ENCODE data around the gene HYAL1.

HYAL1 gene

DNA sequence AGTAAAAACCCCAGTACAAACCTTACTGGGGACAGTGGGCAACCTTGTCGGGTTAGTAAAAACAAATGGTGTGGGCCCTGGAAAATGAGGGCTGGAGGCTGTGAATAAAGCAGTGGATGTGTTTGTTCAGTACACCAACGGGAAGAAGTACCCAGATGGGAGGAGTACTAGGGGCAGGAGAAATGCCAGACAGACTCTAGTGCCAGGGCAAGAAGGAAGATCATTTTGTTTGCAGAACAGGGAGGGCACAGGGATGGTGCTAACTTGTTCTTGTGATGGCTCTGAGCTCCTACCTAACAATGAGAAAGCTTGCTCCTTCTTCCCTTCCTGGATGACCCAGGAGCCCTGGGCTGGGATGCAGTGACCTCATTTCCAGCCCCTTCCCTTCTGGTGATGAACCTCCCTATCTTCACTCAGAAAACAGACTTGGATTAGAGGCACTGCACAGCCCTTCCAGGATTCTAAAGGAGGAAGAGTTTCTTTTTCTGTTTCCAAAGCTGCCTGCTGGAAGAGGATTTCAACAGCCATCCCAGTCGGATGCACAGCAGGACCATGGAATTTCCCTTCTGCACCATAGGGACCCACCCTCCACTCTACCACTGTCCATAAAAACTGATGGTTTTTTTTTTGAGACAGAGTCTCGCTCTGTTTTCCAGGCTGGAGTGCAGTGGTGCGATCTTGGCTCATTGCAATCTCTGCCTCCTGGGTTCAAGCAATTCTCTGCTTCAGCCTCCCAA is 31.1 kb upstream of the HYAL1 start:
- DNase-seq: no peak

GRCh38 chr3:50333744-50334328 is 30.5 kb upstream of the HYAL1 start:
- no peak for DNase-seq

GRCh38 chr3:50331364-50331907 is 28.1 kb upstream of the HYAL1 start:
- DNase-seq: no peak

- DNase-seq: no peak
These were observed 27.0 kb upstream of the HYAL1 start for GRCh38 chr3:50330330-50330729.

GRCh38 chr3:50327943-50328691 is 24.7 kb upstream of the HYAL1 start, which contains the start of gene TUSC2:
TSS of gene TUSC2 (minus strand) at chr3:50328223. CDS start at chr3:50328099, 124 bp downstream.
- DNase-seq: peak; percentile 98

GRCh38 chr3:50327129-50327528 is 23.8 kb upstream of the HYAL1 start:
- no peak for DNase-seq

DNA sequence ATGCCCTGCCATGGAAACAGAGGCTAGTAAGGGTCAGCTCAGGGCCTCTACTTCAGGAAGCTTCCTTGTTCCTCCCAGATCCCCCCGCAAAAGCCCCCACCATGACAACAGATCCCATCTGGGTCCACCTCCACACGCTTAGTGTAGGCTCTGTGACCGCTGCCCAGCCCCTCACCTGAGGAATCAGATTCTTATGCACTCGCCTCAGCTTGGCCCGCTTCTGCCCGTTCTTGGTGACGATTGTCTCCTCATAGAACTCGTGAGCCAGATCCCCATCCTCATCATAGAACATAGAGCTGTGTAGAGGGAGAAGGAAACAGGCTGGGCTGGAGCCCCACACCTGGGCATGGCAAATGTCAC is 22.8 kb upstream of the HYAL1 start:
- DNase-seq: no peak

- no peak for DNase-seq
These were observed 22.3 kb upstream of the HYAL1 start for GRCh38 chr3:50325497-50326181.

DNA sequence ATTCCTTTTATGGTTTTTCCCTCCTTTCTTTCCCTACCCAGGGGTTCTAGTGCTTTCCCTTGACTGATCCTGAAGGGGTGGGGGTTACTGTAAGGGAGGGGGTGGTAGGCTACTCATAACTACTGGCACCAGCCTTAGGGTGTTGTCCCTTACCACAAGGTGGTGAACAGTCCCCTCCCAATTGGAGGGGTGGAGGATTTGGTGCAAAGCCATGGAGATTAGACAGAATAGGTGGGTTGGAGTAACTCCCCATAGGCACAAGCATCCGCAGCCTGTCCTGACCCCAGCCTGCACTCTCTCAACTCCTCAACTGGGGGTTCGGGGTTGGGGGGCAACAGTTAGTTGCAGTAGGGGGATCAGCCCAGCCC is 21.7 kb upstream of the HYAL1 start:
- DNase-seq: no peak

GRCh38 chr3:50324351-50325112 is 21.2 kb upstream of the HYAL1 start:
- peak; percentile 71 for DNase-seq

GRCh38 chr3:50323614-50324199 is 20.3 kb upstream of the HYAL1 start:
- DNase-seq: peak; percentile 12

DNA sequence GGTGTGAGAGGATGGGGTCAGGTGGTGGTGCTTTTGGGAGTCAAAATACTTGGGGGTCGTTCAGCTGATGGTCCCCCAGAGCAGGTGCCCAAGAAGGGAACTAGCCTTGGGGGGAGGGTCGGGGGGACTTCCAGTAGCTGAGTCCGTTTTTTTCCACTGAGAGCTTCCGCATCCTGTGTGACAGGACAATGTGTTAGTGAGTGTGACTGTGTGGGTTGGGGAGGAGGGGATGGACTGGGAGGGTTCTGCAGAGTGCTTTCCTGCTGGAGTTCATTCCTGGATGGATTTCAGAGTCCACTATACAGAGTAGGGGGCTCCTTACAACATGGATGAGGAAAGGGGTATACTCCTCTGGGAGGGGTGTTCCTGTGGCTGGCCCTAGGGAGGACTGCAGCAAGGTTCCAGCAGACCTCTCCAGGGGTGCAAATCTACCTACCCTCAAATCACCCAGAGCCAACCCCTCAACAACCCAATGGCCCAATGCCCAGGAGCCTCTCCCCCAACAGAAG is 19.8 kb upstream of the HYAL1 start:
- DNase-seq: peak; percentile 40

DNA sequence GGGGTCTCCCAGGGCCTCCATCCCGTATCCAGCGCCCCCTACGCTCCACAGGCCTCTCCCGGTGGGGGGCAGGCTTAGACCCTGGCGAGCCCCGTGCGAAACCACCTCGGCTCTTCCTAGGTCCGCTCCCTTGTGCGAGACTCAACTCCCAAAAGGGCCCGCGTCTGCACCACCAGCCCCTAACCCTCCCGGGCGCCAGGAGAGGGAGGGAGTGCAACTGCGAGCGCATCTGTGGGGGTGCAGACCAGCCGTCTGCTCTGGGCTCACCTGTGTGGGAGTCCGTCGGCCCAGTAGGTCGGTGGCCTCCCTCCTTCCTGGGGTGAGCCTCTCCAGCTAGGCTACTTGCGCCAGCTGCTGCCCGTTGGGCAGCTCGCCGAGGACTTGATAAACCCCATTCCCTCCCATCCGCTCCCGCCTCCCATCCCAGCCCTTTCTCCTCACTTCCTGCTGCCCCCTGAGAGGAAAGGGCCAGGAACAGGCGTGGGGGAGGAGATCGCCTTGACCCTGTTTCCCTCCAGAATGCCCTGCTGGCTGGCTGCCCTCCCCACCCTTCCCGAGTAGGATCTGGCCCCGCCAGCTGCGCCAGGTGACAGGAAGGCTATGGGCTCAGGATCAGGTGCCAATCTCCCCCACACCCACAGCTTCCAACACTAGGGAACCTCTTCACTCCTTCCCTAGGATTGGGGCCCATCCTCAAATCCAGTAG is 19.2 kb upstream of the HYAL1 start, which contains the start of gene HYAL2:
HYAL2 (minus strand) TSS at position 360 of the 706 bp plus-strand sequence. CDS start 2,256 bp downstream, outside the sequence.
- no peak for DNase-seq

GRCh38 chr3:50322115-50322385 is 18.7 kb upstream of the HYAL1 start:
- DNase-seq: no peak

GRCh38 chr3:50321336-50322114 is 18.2 kb upstream of the HYAL1 start:
- DNase-seq: peak; percentile 87

GRCh38 chr3:50320853-50321335 is 17.5 kb upstream of the HYAL1 start:
- DNase-seq: peak; percentile 60

- DNase-seq: no peak
These were observed 16.7 kb upstream of the HYAL1 start for GRCh38 chr3:50319894-50320625.

GRCh38 chr3:50319181-50319893 is 16.0 kb upstream of the HYAL1 start:
- no peak for DNase-seq

GRCh38 chr3:50318615-50319014 is 15.2 kb upstream of the HYAL1 start:
- DNase-seq: peak; percentile 26

All from suppressor macrophage treated with lipopolysaccharide for 4 hours (primary cell).